ENCODE measurements around the gene UST. TPM values are rescaled to one million over a fixed set of nuclear protein-coding genes. Genes with fewer than 3 reads are reported as not detected.

UST gene
- total and polyA plus RNA-seq, 7 experiments from 2014 or later: 0.35 to 2.6 (median 0.46) TPM; not detected in 2

DNA sequence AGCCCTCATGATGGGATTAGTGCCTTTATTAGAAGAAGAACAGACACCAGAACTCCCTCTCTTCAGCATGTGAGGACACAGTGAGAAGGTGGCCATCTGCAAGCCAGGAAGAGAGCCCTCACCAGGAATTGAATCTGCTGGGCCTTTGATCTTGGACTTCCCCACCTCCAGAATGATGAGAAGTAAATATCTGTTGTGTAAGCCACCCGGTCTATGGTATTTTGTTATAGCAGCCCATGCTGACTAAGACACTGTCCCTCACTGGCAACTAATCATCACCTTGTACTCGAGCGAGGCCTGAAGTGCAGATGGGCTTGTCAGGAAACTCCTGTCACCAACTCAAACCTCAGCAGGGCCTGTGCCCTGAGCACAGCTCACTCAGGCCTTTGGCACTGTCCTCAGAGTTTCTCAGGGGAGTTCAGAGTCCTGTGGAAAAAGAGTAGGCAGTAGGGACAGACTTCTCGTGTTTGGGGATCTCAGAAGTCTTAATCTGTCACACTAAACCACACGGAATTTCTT, 62.0 kb downstream of the UST start:
- peaks cover 0 to 5% (median under 1%) of the 10 kb centered on the region in 5 donors for H3K27me3 Mint-ChIP-seq

DNA sequence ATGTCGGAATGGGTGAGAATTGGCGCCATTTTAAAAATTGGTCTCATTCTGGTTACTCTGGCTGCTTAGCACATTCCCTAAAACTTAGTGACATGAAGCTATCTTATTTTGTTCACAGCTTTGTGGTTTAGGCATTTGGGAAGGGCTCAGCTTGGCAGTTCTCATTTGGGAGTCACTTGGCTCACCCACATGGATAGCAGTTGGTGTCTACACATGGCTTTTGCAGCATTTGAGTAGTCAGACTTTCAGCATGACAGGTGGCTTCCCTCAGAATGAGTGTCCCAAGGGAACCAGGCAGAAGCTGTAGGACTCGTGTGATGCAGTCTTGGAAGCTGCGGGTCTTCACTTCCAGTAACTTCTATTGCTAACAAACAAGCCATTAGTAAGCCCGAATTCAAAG, 64.6 kb downstream of the UST start:
- no peak overlapping the region for H3K4me3 Mint-ChIP-seq

More for the DNA sequence above, 62.0 kb downstream of the UST start:
- ChIA-PET CTCF (no interaction called here), POLR2A (no interaction called here)
- no peak overlapping the region for H3K27ac Mint-ChIP-seq
- no peak overlapping the region for H3K27ac ChIP-seq (ENCODE audit: low read depth, low read length)
- H3K4me3 ChIP-seq (ENCODE audit: low read length): no peak overlapping the region
- no peaks in the 10 kb centered on the region for H3K9me3 ChIP-seq (ENCODE audit: control insufficient read depth in 2 of 3, low read length in 3 of 3)
- intact Hi-C loops (cut with micrococcal nuclease): no loop called here
- no peaks in the 10 kb centered on the region for H3K36me3 Mint-ChIP-seq
- peaks cover 0 to 3% (median 0%) of the 10 kb centered on the region in 11 donors for H3K9me3 Mint-ChIP-seq
- H3K27me3 ChIP-seq (ENCODE audit: control insufficient read depth in 2 of 2, insufficient read depth in 2 of 2, low read length in 2 of 2): no peaks in the 10 kb centered on the region
- no peaks in the 10 kb centered on the region for H3K36me3 ChIP-seq (ENCODE audit: control insufficient read depth in 2 of 3, insufficient read depth in 3 of 3, low read length in 3 of 3)
- H3K4me1 Mint-ChIP-seq: no peaks in the 10 kb centered on the region
- H3K4me1 ChIP-seq (ENCODE audit: control insufficient read depth in 2 of 2, insufficient read depth in 2 of 2, low read length in 2 of 2): no peaks in the 10 kb centered on the region
- ATAC-seq (no peak), DNase-seq (no peak)
- H3K4me3 Mint-ChIP-seq: no peak overlapping the region

DNA sequence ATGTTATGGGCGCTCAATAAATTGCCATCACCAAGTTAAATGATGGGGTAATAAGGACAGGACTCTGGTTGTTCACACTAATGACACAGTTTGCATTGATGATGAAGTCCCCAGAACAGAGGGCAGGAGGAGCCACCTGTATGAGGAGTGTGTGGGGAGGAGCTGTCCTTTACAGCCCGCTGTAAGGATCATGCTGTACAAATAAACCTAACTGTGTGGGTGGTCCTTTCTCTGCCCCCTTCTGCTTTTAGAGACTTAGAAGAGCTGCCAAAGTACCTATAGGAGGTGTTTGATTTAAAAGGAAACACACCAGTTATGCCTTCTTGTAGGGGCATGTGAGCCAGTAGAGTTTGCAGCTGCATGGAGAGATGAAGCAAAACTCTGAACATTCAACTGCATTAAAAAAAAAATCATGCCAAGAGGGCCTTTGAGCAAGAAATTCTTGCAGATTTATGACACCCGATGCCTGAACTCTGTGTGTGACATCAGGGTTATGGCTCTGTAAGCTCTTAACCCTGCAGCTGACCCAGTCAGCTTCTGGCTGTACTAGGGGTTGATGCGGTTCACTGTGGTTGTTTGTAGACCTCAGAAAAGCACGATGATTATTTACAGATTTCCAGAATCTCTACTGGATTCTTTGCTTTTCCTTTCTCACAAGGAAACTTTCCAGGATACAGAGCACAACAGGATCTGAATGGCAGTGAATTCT, 67.4 kb downstream of the UST start:
- ChIA-PET CTCF (interaction anchor here (0.6 kb wide), 1 partner anchor 214 kb away, joined by 5 read pairs; no protein-coding TSS in a partner anchor), POLR2A (no interaction called here)
- H3K27me3 Mint-ChIP-seq: peaks cover 0 to 11% (median 0%) of the 10 kb centered on the region in 5 donors
- intact Hi-C loops (cut with micrococcal nuclease): no loop called here
- Histone ChIP-seq H3K27me3 (ENCODE audit: control insufficient read depth in 2 of 2, insufficient read depth in 2 of 2, low read length in 2 of 2) (no peaks in the 10 kb centered on the region), H3K4me3 (ENCODE audit: low read length) (no peak overlapping the region), H3K36me3 (ENCODE audit: control insufficient read depth in 2 of 3, insufficient read depth in 3 of 3, low read length in 3 of 3) (peaks cover 0 to 4% (median 0%) of the 10 kb centered on the region in 3 experiments), H3K4me1 (ENCODE audit: control insufficient read depth in 2 of 2, insufficient read depth in 2 of 2, low read length in 2 of 2) (no peaks in the 10 kb centered on the region), H3K27ac (ENCODE audit: low read depth, low read length) (no peak overlapping the region), H3K9me3 (ENCODE audit: control insufficient read depth in 2 of 3, low read length in 3 of 3) (no peaks in the 10 kb centered on the region)
- H3K4me1 Mint-ChIP-seq: no peaks in the 10 kb centered on the region
- no peak overlapping the region for H3K4me3 Mint-ChIP-seq
- peaks cover 0 to 12% (median 6%) of the 10 kb centered on the region in 11 donors for H3K9me3 Mint-ChIP-seq
- H3K36me3 Mint-ChIP-seq: peaks cover 0 to 4% (median 0%) of the 10 kb centered on the region in 5 donors
- H3K27ac Mint-ChIP-seq: no peak overlapping the region
- no peak for ATAC-seq
- no peak for DNase-seq

More for the DNA sequence above, 64.6 kb downstream of the UST start:
- no peaks in the 10 kb centered on the region for H3K4me1 Mint-ChIP-seq
- H3K36me3 Mint-ChIP-seq: peaks cover 0 to 4% (median 0%) of the 10 kb centered on the region in 5 donors
- H3K36me3 ChIP-seq (ENCODE audit: control insufficient read depth in 2 of 3, insufficient read depth in 3 of 3, low read length in 3 of 3): peaks cover 0 to 4% (median 0%) of the 10 kb centered on the region in 3 experiments
- ATAC-seq (no peak), DNase-seq (no peak)
- no peak overlapping the region for H3K27ac ChIP-seq (ENCODE audit: low read depth, low read length)
- H3K4me1 ChIP-seq (ENCODE audit: control insufficient read depth in 2 of 2, insufficient read depth in 2 of 2, low read length in 2 of 2): no peaks in the 10 kb centered on the region
- H3K4me3 ChIP-seq (ENCODE audit: low read length): no peak overlapping the region
- peaks cover 0 to 12% (median 6%) of the 10 kb centered on the region in 11 donors for H3K9me3 Mint-ChIP-seq
- ChIA-PET POLR2A (no interaction called here), CTCF (no interaction called here)
- no peaks in the 10 kb centered on the region for H3K9me3 ChIP-seq (ENCODE audit: control insufficient read depth in 2 of 3, low read length in 3 of 3)
- intact Hi-C loops (cut with micrococcal nuclease): no loop called here
- H3K27me3 Mint-ChIP-seq: peaks cover 0 to 10% (median 0%) of the 10 kb centered on the region in 5 donors
- no peaks in the 10 kb centered on the region for H3K27me3 ChIP-seq (ENCODE audit: control insufficient read depth in 2 of 2, insufficient read depth in 2 of 2, low read length in 2 of 2)
- no peak overlapping the region for H3K27ac Mint-ChIP-seq

DNA sequence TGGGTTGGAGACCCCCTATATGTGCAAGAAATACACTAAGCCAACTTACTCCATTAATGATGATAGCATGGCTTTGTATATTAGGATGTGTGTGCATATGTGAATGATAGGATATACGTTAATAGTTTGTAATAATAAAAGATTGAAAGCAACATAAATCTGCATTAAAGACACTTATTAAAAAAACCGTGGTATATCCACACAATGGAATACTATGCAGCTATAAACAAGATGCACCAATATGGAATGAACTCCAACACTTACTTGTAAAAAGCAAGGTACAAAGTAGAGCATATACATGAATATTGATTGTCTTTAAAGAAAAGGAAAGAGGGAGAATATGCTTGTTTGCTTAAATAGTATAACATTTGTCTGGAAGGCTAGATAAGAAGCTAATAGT, 68.0 kb downstream of the UST start:
- no peak overlapping the region for H3K27ac Mint-ChIP-seq
- Histone ChIP-seq H3K27ac (ENCODE audit: low read depth, low read length) (no peak overlapping the region), H3K36me3 (ENCODE audit: control insufficient read depth in 2 of 3, insufficient read depth in 3 of 3, low read length in 3 of 3) (peaks cover 0 to 4% (median 0%) of the 10 kb centered on the region in 3 experiments), H3K4me1 (ENCODE audit: control insufficient read depth in 2 of 2, insufficient read depth in 2 of 2, low read length in 2 of 2) (no peaks in the 10 kb centered on the region), H3K4me3 (ENCODE audit: low read length) (no peak overlapping the region), H3K9me3 (ENCODE audit: control insufficient read depth in 2 of 3, low read length in 3 of 3) (no peaks in the 10 kb centered on the region), H3K27me3 (ENCODE audit: control insufficient read depth in 2 of 2, insufficient read depth in 2 of 2, low read length in 2 of 2) (no peaks in the 10 kb centered on the region)
- H3K9me3 Mint-ChIP-seq: peaks cover 0 to 12% (median 6%) of the 10 kb centered on the region in 11 donors
- intact Hi-C loops (cut with micrococcal nuclease): no loop called here
- peaks cover 0 to 4% (median 0%) of the 10 kb centered on the region in 5 donors for H3K36me3 Mint-ChIP-seq
- DNase-seq (no peak), ATAC-seq (no peak)
- H3K27me3 Mint-ChIP-seq: peaks cover 0 to 16% (median 0%) of the 10 kb centered on the region in 5 donors
- H3K4me1 Mint-ChIP-seq: no peaks in the 10 kb centered on the region
- no peak overlapping the region for H3K4me3 Mint-ChIP-seq
- ChIA-PET CTCF (interaction anchor here (0.6 kb wide), 1 partner anchor 213 kb away, joined by 5 read pairs; no protein-coding TSS in a partner anchor), POLR2A (no interaction called here)

DNA sequence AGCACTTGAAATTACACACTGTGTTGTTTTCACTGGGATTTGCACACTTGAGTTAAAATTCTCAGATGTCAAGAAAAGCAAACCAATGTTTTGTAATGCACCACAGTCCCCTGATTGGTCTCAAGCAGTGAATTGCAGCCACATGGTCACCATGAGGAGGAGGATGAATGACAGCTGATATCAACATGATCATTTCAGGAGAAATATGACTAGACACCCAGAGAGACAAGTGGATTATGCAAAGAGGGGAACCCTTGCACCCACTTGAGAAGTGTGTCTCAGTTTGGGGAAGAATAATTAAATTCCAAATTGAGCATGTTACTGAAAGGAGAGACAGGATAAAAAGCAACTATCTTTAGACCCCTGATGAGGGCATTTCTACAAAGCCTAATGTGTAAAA, 69.3 kb downstream of the UST start:
- Histone ChIP-seq H3K9me3 (ENCODE audit: control insufficient read depth in 2 of 3, low read length in 3 of 3) (no peaks in the 10 kb centered on the region), H3K4me3 (ENCODE audit: low read length) (no peak overlapping the region), H3K27ac (ENCODE audit: low read depth, low read length) (no peak overlapping the region), H3K4me1 (ENCODE audit: control insufficient read depth in 2 of 2, insufficient read depth in 2 of 2, low read length in 2 of 2) (no peaks in the 10 kb centered on the region), H3K27me3 (ENCODE audit: control insufficient read depth in 2 of 2, insufficient read depth in 2 of 2, low read length in 2 of 2) (no peaks in the 10 kb centered on the region), H3K36me3 (ENCODE audit: control insufficient read depth in 2 of 3, insufficient read depth in 3 of 3, low read length in 3 of 3) (peaks cover 0 to 4% (median 0%) of the 10 kb centered on the region in 3 experiments)
- intact Hi-C loops (cut with micrococcal nuclease): no loop called here
- Mint-ChIP-seq H3K4me1 (no peaks in the 10 kb centered on the region), H3K36me3 (peaks cover 0 to 4% (median 0%) of the 10 kb centered on the region in 5 donors), H3K4me3 (no peak overlapping the region), H3K27ac (no peak overlapping the region), H3K9me3 (peaks cover 0 to 12% (median 6%) of the 10 kb centered on the region in 11 donors), H3K27me3 (peaks cover 0 to 17% (median 0%) of the 10 kb centered on the region in 5 donors)
- ChIA-PET CTCF (no interaction called here), POLR2A (no interaction called here)
- ATAC-seq (no peak), DNase-seq (no peak)

DNA sequence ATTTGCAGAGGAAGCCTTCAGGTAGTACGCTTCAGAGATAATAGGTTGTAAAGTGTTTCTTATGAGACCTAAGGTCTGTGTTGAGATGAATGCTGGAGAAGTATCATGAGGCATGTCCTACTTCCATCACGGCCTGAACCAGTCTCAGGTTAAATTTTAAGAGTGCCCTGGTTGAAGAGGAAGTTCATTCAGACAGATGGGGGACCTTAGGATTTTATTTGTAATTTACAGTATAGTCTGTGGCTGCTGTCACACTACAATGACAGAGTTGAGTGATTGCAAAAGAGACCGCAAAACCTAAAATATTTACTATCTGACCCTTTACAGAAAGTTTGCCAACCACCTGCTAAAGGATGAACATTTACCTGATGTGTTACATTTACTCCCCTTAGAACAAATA, 70.9 kb downstream of the UST start:
- H3K36me3 ChIP-seq (ENCODE audit: control insufficient read depth in 2 of 3, insufficient read depth in 3 of 3, low read length in 3 of 3): peaks cover 0 to 4% (median 0%) of the 10 kb centered on the region in 3 experiments
- H3K9me3 ChIP-seq (ENCODE audit: control insufficient read depth in 2 of 3, low read length in 3 of 3): no peaks in the 10 kb centered on the region
- Mint-ChIP-seq H3K4me1 (no peaks in the 10 kb centered on the region), H3K27me3 (peaks cover 0 to 26% (median 4%) of the 10 kb centered on the region in 5 donors), H3K4me3 (no peak overlapping the region), H3K36me3 (peaks cover 0 to 4% (median 0%) of the 10 kb centered on the region in 5 donors), H3K9me3 (peaks cover 0 to 12% (median 6%) of the 10 kb centered on the region in 11 donors), H3K27ac (no peak overlapping the region)
- intact Hi-C loops (cut with micrococcal nuclease): no loop called here
- H3K4me1 ChIP-seq (ENCODE audit: control insufficient read depth in 2 of 2, insufficient read depth in 2 of 2, low read length in 2 of 2): no peaks in the 10 kb centered on the region
- ATAC-seq: no peak
- H3K27me3 ChIP-seq (ENCODE audit: control insufficient read depth in 2 of 2, insufficient read depth in 2 of 2, low read length in 2 of 2): no peaks in the 10 kb centered on the region
- H3K4me3 ChIP-seq (ENCODE audit: low read length): no peak overlapping the region
- ChIA-PET CTCF (no interaction called here), POLR2A (no interaction called here)
- DNase-seq: no peak
- H3K27ac ChIP-seq (ENCODE audit: low read depth, low read length): no peak overlapping the region
